ENCODE data around the gene CRIP1. TPM values are rescaled to one million over a fixed set of nuclear protein-coding genes. Genes with fewer than 3 reads are reported as not detected.

CRIP1 gene
- total and polyA plus RNA-seq, 2 donors (not counting 1 experiment from before 2014, with no cell fraction given), result 210 to 563 TPM

DNA sequence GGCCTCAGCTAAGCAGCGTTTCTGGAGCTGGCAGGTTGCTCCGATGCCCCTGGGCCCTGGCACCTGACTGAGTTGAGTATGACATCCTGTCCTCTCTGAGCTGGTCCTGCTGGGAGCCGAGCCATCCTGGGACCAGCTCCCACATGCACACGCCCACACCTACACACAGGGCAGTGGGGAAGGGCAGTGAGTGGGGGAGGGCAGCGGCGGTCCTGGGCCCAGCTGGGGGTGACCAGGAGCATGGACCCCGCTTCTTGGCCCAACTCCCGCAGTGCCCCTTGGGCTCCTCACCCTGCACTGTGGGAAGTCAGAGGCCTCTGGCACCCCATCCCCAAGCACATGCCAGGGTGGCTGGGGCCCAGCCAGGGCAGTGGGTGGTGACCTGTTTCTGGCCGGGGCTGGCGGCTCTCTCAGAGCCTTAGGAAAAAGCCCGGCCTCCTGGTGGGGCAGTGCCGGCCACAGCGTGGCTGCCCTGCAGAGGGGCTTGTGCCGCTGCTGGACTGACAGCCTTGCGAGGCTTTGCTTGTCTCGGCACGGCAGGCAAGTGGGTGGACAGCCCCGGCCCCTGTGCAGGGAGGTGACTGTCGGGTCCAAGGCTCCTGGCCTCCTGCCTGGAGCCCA lies 18.0 kb upstream of the CRIP1 start:
- POLR2A ChIA-PET, result no interaction called here
- no peak overlapping the region for H3K4me3 ChIP-seq (ENCODE audit: control extremely low read depth in 1 of 5, extremely low read depth in 1 of 5, insufficient read depth in 1 of 5, low read depth in 2 of 5, low read length in 4 of 5)
- no peak overlapping the region for H3K27ac ChIP-seq (ENCODE audit: low read length in 2 of 2)
- H3K9me3 ChIP-seq (ENCODE audit: control extremely low read depth in 1 of 3, control insufficient read depth in 2 of 3, insufficient read depth in 1 of 3, low read length in 2 of 3), result peaks cover 0 to 9% (median 0%) of the 10 kb centered on the region in 3 donors
- Mint-ChIP-seq H3K27ac (no peak overlapping the region), H3K9me3 (ENCODE audit: insufficient read depth) (no peaks in the 10 kb centered on the region), H3K4me1 (peaks cover 11% of the 10 kb centered on the region), H3K27me3 (no peaks in the 10 kb centered on the region), H3K4me3 (no peak overlapping the region)
- intact Hi-C loops (cut with micrococcal nuclease), result no loop called here
- H3K27me3 ChIP-seq (replicated peaks in 1 of 4; ENCODE audit: control extremely low read depth in 1 of 4, control insufficient read depth in 3 of 4, insufficient read depth in 4 of 4, low read length in 3 of 4), result peaks cover 0 to 18% (median under 1%) of the 10 kb centered on the region in 4 experiments
- CTCF ChIA-PET, result interaction anchor here (0.9 to 1.4 kb wide), 2 partner anchors 12 to 13 kb away, joined by 4 to 6 read pairs; no protein-coding TSS in a partner anchor
- H3K9ac ChIP-seq (ENCODE audit: low read length), result no peak overlapping the region
- peaks cover 5 to 14% of the 10 kb centered on the region in 2 donors for H3K4me1 ChIP-seq (ENCODE audit: control insufficient read depth in 2 of 2, insufficient read depth in 2 of 2, low read length in 2 of 2)
- ATAC-seq (ENCODE audit: low read depth), result no peak
- no peak overlapping the region for H3K4me2 ChIP-seq (replicated peaks; ENCODE audit: low read depth, low read length, poor library complexity, severe bottlenecking)
- H2AFZ ChIP-seq (ENCODE audit: insufficient read depth, low read depth, low read length, poor library complexity, severe bottlenecking), result no peak overlapping the region
- no peak for DNase-seq
- WGBS (ENCODE audit: insufficient coverage), result 94% methylated on average over 17 of the region's 19 CpGs
- peaks cover 0 to 17% of the 10 kb centered on the region in 2 experiments for H3K36me3 ChIP-seq (replicated peaks in 1 of 2; ENCODE audit: control extremely low read depth in 1 of 2, control insufficient read depth in 1 of 2, extremely low read depth in 1 of 2, insufficient read depth in 2 of 2, low read length in 1 of 2)
- H4K20me1 ChIP-seq (ENCODE audit: control insufficient read depth, insufficient read depth, low read length, poor library complexity, severe bottlenecking), result peaks cover 5% of the 10 kb centered on the region
- TF ChIP-seq EZH2 (IDR thresholded peaks at IDR 0.05; ENCODE audit: borderline replicate concordance, insufficient read depth, low read depth, low read length, poor library complexity, severe bottlenecking), result no peak
- TF ChIP-seq, protein P1, sequence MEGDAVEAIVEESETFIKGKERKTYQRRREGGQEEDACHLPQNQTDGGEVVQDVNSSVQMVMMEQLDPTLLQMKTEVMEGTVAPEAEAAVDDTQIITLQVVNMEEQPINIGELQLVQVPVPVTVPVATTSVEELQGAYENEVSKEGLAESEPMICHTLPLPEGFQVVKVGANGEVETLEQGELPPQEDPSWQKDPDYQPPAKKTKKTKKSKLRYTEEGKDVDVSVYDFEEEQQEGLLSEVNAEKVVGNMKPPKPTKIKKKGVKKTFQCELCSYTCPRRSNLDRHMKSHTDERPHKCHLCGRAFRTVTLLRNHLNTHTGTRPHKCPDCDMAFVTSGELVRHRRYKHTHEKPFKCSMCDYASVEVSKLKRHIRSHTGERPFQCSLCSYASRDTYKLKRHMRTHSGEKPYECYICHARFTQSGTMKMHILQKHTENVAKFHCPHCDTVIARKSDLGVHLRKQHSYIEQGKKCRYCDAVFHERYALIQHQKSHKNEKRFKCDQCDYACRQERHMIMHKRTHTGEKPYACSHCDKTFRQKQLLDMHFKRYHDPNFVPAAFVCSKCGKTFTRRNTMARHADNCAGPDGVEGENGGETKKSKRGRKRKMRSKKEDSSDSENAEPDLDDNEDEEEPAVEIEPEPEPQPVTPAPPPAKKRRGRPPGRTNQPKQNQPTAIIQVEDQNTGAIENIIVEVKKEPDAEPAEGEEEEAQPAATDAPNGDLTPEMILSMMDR (IDR thresholded peaks at IDR 0.05), result no peak
- no peaks in the 10 kb centered on the region for H3K79me2 ChIP-seq (ENCODE audit: control insufficient read depth, insufficient read depth, low read length)
